ENCODE data around the gene IMPA2.
"Not testable (repeated sequence)": the region's sequence is repeated elsewhere in the genome, so short reads cannot be mapped to it uniquely, and the experiment has no call there.

Gene IMPA2

DNA sequence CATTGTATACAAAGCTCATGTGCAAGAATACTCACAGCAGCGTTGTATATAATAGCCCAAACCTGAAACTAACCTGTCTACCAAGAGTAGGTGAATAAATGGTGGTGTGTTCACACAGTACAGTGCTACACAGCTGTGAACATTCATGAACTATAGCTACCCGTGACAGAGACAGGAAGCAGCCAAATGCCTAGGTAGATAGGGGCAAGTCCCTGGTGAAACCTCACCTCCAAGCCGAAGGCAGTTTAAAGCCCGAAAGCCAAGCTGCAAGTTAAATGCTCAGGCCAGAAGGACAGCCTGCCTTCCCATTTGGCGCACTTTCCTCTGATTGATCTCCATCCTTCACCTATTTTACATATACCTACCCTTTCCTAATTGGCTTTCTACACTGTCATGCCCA, 36.5 kb upstream of the IMPA2 start:
- TF ChIP-seq, protein P1, sequence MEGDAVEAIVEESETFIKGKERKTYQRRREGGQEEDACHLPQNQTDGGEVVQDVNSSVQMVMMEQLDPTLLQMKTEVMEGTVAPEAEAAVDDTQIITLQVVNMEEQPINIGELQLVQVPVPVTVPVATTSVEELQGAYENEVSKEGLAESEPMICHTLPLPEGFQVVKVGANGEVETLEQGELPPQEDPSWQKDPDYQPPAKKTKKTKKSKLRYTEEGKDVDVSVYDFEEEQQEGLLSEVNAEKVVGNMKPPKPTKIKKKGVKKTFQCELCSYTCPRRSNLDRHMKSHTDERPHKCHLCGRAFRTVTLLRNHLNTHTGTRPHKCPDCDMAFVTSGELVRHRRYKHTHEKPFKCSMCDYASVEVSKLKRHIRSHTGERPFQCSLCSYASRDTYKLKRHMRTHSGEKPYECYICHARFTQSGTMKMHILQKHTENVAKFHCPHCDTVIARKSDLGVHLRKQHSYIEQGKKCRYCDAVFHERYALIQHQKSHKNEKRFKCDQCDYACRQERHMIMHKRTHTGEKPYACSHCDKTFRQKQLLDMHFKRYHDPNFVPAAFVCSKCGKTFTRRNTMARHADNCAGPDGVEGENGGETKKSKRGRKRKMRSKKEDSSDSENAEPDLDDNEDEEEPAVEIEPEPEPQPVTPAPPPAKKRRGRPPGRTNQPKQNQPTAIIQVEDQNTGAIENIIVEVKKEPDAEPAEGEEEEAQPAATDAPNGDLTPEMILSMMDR (IDR thresholded peaks at IDR 0.05; ENCODE audit: extremely low read depth, insufficient read depth, missing control alignments): no peak
- in situ Hi-C loops (cut with MboI; ENCODE audit: low pct_unique_long_range_greater_than_20kb, low sequenced_read_pairs, unreplicated experiment): loop anchor here (25.0 kb wide), 2 partner anchors 93 to 293 kb away; no protein-coding TSS in a partner anchor
- DNase-seq (ENCODE audit: low spot score): no peak

DNA sequence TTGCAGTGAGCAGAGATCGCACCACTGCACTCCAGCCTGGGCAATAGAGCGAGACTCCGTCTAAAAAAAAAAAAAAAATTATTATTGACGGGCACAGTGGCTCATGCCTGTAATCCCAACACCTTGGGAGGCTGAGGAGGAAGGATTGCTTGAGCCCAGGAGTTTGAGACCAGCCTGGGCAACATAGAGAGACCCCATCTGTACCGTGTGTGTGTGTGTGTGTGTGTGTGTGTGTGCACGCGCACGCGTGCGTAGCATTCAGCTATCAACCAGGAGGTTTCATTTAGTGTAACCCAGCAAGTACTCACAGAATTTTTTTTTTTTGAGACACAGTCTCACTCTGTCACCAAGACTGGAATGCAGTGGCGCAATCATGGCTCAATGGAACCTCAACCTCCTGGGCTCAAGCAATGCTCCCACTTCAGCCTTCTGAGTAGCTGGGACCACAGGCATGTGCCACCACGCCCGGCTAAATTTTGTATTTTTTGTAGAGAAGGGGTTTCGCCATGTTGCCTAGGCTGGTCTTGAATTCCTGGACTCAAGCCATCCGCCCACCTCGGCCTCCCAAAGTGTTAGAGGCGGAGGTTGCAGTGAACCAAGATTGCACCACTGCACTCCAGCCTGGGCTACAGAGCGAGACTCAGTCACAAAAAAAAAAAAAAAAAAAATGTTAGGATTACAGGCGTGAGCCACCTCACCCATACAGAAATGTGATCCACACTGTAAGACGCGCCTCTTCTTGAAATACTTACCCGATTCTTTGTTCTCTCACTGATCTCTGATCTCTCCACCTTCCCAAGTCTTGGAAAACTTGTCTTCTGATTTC, 35.3 kb upstream of the IMPA2 start:
- in situ Hi-C loops (cut with MboI; ENCODE audit: low pct_unique_long_range_greater_than_20kb, low sequenced_read_pairs, unreplicated experiment): loop anchor here (25.0 kb wide), 2 partner anchors 91 to 291 kb away; no protein-coding TSS in a partner anchor
- not testable (repeated sequence) for DNase-seq (ENCODE audit: low spot score)

DNA sequence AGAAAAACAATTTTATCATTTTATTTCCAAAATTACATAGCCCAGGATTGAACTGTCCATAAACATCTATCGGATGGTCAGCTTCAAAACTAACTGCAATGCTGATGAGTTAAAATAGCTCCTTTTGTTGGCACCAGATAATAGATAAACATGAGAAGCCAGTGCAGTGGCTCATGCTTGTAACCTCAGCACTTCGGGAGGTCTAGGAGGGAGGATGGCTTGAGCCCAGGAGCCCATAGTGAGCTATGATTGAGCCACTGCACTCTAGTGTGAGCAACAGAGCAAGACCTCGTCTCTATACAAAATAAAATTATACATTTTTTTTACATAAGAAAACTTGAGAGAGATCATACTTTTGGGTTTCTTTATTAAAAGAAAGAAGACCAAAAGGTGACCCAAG, 34.6 kb upstream of the IMPA2 start:
- no peak for DNase-seq (ENCODE audit: low spot score)
- in situ Hi-C loops (cut with MboI; ENCODE audit: low pct_unique_long_range_greater_than_20kb, low sequenced_read_pairs, unreplicated experiment): loop anchor here (25.0 kb wide), 2 partner anchors 91 to 291 kb away; no protein-coding TSS in a partner anchor
- TF ChIP-seq, protein P1 (IDR thresholded peaks at IDR 0.05; ENCODE audit: extremely low read depth, insufficient read depth, missing control alignments): no peak

DNA sequence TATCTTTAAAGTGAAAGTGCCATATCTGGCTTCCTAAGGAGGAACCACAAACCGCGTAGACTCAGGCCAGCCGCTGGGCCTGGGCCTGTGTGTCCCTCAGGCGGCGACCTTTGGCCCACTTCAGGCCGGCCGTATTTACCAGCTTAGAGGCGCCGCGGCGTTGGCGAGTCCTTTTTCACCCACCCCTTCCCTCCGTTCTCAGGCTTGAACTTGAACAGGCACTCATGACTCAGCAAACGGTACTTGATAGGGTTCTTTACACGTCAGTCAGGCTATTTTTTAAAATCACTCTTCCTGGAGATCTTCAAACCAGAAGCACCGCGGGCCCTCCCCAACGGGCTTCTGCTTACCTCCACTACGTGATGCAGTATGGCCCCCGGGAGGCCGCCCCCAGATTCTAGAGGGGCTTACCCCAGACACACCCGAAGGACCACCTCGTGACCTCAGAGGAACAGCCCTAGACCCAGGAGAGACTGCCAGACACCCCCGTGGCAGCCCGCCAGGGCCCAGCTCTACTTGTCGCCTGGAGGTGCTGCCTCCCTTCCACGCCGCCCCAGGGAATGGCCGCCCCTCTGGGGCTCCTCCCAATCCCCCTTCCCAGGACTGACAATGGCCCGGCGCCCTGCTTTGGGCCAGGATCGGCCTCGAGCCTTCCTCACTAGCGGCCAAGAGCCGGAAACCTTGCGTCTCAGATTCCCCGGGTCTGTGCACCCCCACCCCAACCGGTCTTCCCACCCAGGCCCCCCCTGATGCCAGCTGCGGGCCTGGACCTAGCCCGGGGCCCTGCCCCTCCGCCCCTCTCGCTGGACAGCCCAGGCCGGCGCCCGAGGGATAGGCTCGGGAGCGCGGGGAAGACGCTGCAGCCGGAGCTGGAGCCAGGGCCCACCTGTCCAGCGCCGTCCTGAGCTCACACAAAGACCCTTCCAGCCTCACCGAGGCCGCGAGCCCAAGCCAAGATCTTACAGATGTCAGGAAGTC, 33.8 kb upstream of the IMPA2 start:
- TF ChIP-seq, protein P1 (IDR thresholded peaks at IDR 0.05; ENCODE audit: extremely low read depth, insufficient read depth, missing control alignments): no peak

DNA sequence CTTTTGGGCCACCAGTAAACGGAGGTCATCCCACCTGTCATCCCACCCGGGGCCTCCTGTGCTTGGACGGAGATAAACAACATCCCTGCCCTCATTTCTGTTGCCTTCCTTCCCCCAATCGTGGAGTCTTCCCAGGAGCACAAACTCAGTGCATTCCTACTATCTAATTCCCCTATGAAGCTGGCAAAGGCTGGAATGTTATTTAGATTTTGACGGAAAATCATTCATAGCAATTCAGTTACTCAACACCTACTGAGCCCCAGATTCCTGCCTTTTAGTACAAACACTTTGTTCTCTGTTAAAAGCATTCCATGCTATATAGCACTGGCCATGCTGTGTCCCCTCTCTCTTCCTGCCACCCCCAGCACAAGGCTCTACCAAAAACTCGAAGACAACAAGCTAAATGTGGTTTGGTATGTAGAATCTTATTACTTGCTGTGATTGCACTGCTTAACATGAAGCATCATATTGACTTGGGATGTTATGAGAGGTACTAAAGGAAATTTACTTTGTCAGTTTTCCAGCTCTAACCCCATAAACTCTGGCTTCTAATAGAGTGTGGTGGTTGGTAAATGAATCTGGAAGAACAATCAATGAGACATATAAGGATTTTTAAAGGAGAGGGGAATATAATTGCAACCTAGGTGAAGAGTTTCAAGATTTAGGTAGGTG, 32.3 kb upstream of the IMPA2 start:
- in situ Hi-C loops (cut with MboI; ENCODE audit: low pct_unique_long_range_greater_than_20kb, low sequenced_read_pairs, unreplicated experiment): loop anchor here (25.0 kb wide), 2 partner anchors 88 to 288 kb away; no protein-coding TSS in a partner anchor
- no peak for DNase-seq (ENCODE audit: low spot score)
- TF ChIP-seq, protein P1 (IDR thresholded peaks at IDR 0.05; ENCODE audit: extremely low read depth, insufficient read depth, missing control alignments): no peak

More for the DNA sequence above, 33.8 kb upstream of the IMPA2 start:
- peak; percentile 70 for DNase-seq (ENCODE audit: low spot score)
- in situ Hi-C loops (cut with MboI; ENCODE audit: low pct_unique_long_range_greater_than_20kb, low sequenced_read_pairs, unreplicated experiment): loop anchor here (25.0 kb wide), 2 partner anchors 90 to 290 kb away; no protein-coding TSS in a partner anchor

DNA sequence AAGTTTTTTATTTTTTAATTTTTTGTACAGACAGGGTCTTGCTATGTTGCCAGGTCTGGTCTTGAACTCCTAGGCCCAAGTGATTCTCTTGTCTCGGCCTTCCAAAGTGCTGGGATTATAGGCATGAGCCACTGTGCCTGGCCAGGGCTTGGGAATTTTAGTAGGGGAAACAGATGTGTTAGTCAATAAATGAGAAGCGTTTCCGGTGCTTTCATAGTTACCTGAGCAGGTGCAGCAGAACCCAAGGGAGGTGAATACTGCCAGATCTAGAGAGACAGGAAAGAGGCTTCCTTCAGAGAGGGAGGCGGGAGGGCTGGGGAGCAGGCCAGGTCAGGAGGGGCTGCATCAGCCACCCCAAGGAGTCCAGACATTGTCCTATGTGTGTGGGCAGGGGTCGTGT, 30.5 kb upstream of the IMPA2 start:
- TF ChIP-seq, protein P1 (IDR thresholded peaks at IDR 0.05; ENCODE audit: extremely low read depth, insufficient read depth, missing control alignments): no peak
- no peak for DNase-seq (ENCODE audit: low spot score)
- in situ Hi-C loops (cut with MboI; ENCODE audit: low pct_unique_long_range_greater_than_20kb, low sequenced_read_pairs, unreplicated experiment): no loop called here
